ENCODE results near the gene AGAP2. TPM values are rescaled to one million over a fixed set of nuclear protein-coding genes. Genes with fewer than 3 reads are reported as not detected.

AGAP2 gene
- total and polyA plus RNA-seq, 2 of the 13 experiments (the other 11 are each of a cell fraction or from before 2014, with no cell fraction given): 0.38 to 0.45 TPM

- TF ChIP-seq ZNF383 (CRISPR knock-in tag; IDR thresholded peaks at IDR 0.05; ENCODE audit: borderline replicate concordance): no peak
- peak; percentile 79 for TF ChIP-seq FOXA3 (CRISPR knock-in tag; IDR thresholded peaks at IDR 0.05)
- TF ChIP-seq ZNF572 (CRISPR knock-in tag; IDR thresholded peaks at IDR 0.05): no peak
- no peak for TF ChIP-seq PAX8 (CRISPR knock-in tag; IDR thresholded peaks at IDR 0.05; ENCODE audit: borderline replicate concordance)
- TF ChIP-seq DDIT3 (CRISPR knock-in tag; IDR thresholded peaks at IDR 0.05): no peak
- peak; percentile 41; the same call in 1 of the 2 replicates for TF ChIP-seq CREB1 (IDR thresholded peaks at IDR 0.05)
- peak; percentile 95 for TF ChIP-seq CREB1 (CRISPR knock-in tag; IDR thresholded peaks at IDR 0.05)
- no peak for TF ChIP-seq SNAPC2 (CRISPR knock-in tag; IDR thresholded peaks at IDR 0.05)
- TF ChIP-seq RERE (CRISPR knock-in tag; IDR thresholded peaks at IDR 0.05; ENCODE audit: low read depth): no peak
- TF ChIP-seq POLR2G (IDR thresholded peaks at IDR 0.05; ENCODE audit: low read depth, low read length): peak; percentile 96
- peak; percentile 80; the same call in 1 of the 2 replicates for TF ChIP-seq ZNF598 (CRISPR knock-in tag; IDR thresholded peaks at IDR 0.05; ENCODE audit: borderline replicate concordance)
- no peak; the same call in 1 of the 2 replicates for TF ChIP-seq E2F5 (CRISPR knock-in tag; conservative IDR thresholded peaks at IDR 0.05)
- no peak for TF ChIP-seq SMAD9 (CRISPR knock-in tag; IDR thresholded peaks at IDR 0.05)
- TF ChIP-seq RNF2 (conservative IDR thresholded peaks at IDR 0.05; ENCODE audit: low read depth): no peak
- TF ChIP-seq SOX6 (IDR thresholded peaks at IDR 0.05): no peak
- peak; percentile 78 for TF ChIP-seq SOX6 (CRISPR knock-in tag; IDR thresholded peaks at IDR 0.05)
- no peak for TF ChIP-seq ZNF3 (CRISPR knock-in tag; IDR thresholded peaks at IDR 0.05)
- TF ChIP-seq DNMT1 (CRISPR knock-in tag; IDR thresholded peaks at IDR 0.05): peak; percentile 94
- no peak for TF ChIP-seq MAFF (IDR thresholded peaks at IDR 0.05; ENCODE audit: low read depth, low read length)
- no peak for TF ChIP-seq ATAD3A (CRISPR knock-in tag; IDR thresholded peaks at IDR 0.05)
- peak; percentile 60 for TF ChIP-seq RAD21 (CRISPR knock-in tag; IDR thresholded peaks at IDR 0.05)
- peak; percentile 55; the same call in 1 of the 2 replicates for TF ChIP-seq ZNF138 (CRISPR knock-in tag; IDR thresholded peaks at IDR 0.05; ENCODE audit: low read depth)
- TF ChIP-seq CSRNP2 (CRISPR knock-in tag; conservative IDR thresholded peaks at IDR 0.05; ENCODE audit: low read depth): no peak
- TF ChIP-seq SMAD1 (CRISPR knock-in tag; IDR thresholded peaks at IDR 0.05; ENCODE audit: borderline replicate concordance, low read depth): 0 out of 2 replicates have a peak, but pooled peaks have one; percentile 70
Observed at GRCh38 chr12:57782608-57783465, 44.3 kb upstream of the AGAP2 start, which contains the start of gene TSFM (continued).
